IMR-90 (cell line): Measurements from ENCODE around the gene PROKR2. TPM values are rescaled to one million over a fixed set of nuclear protein-coding genes. Genes with fewer than 3 reads are reported as not detected.

Experiments used
- ATAC-seq: fragments of 200-7000 bp; cut with Tn5 transposase; 2 replicates; pipeline ENCODE4 v1.9.1; 2020; ENCODE audit warnings: low read depth, mild to moderate bottlenecking, moderate library complexity
- BruUV-seq: library from RNA; stranded (reverse); fragments of 400-500 nt; replicated peaks from 2 replicates; lab custom pipeline; 2021; lab: Mats Ljungman, UMichigan
- CTCF ChIA-PET: fragments of 300-600 bp; formaldehyde crosslinking; extraction: SDS; loops from one replicate; lab custom pipeline; 2021; ENCODE audit warnings: antibody characterized with exemption; lab: Yijun Ruan, JAX
- POLR2A ChIA-PET: fragments of 300-600 bp; sonication (Branson Sonifier 250); formaldehyde crosslinking; loops from one replicate; lab custom pipeline; 2022; ENCODE audit warnings: antibody characterized with exemption; ENCODE audit not compliant: unreplicated experiment; lab: Charles Lee
- DNase-seq: peaks from one replicate; pipeline ENCODE4 v3.0.0; 2013
- H2AFZ ChIP-seq: replicated peaks from 2 replicates; pipeline ENCODE3; 2013; ENCODE audit warnings: low read length, mild to moderate bottlenecking; ENCODE audit not compliant: poor library complexity
- H2AK5ac ChIP-seq: 2 replicates; pipeline ENCODE4 v1.6.1; 2013; ENCODE audit warnings: low read depth, low read length, inconsistent platforms
- H2AK9ac ChIP-seq: replicated peaks from 2 replicates; pipeline ENCODE3; 2013; ENCODE audit warnings: mild to moderate bottlenecking, low read depth, low read length, moderate library complexity; ENCODE audit not compliant: poor library complexity
- H2BK120ac ChIP-seq: 2 replicates; pipeline ENCODE4 v1.6.1; 2013; ENCODE audit warnings: low read depth, low read length, inconsistent platforms
- H2BK15ac ChIP-seq: 3 replicates; pipeline ENCODE4 v1.6.1; 2013; ENCODE audit warnings: low read depth, low read length, inconsistent platforms
- H2BK20ac ChIP-seq: 2 replicates; pipeline ENCODE4 v1.6.1; 2013; ENCODE audit warnings: low read depth, mild to moderate bottlenecking, inconsistent platforms, low read length, moderate library complexity
- H2BK5ac ChIP-seq: 2 replicates; pipeline ENCODE4 v1.6.1; 2013; ENCODE audit warnings: mild to moderate bottlenecking, low read depth, low read length, inconsistent platforms; ENCODE audit not compliant: poor library complexity, severe bottlenecking
- H3K14ac ChIP-seq: replicated peaks from 2 replicates; pipeline ENCODE4 v1.6.1; 2013; ENCODE audit warnings: low read depth, low read length, inconsistent platforms
- H3K18ac ChIP-seq: 2 replicates; pipeline ENCODE4 v1.6.1; 2013; ENCODE audit warnings: low read depth, low read length, control low read depth
- H3K23ac ChIP-seq: 2 replicates; pipeline ENCODE4 v1.6.1; 2013; ENCODE audit warnings: low read depth, low read length, inconsistent platforms
- H3K27ac ChIP-seq: 2 replicates; pipeline ENCODE4 v1.5.1; 2013; ENCODE audit warnings: mild to moderate bottlenecking, control low read depth, low read length; ENCODE audit not compliant: insufficient read depth
- H3K27me3 ChIP-seq: 2 replicates; pipeline ENCODE4 v1.6.1; 2013; ENCODE audit warnings: low read length; ENCODE audit not compliant: control insufficient read depth, insufficient read depth
- H3K36me3 ChIP-seq: 2 replicates; pipeline ENCODE4 v1.6.1; 2013; ENCODE audit warnings: low read length, mixed read lengths; ENCODE audit not compliant: control insufficient read depth, insufficient read depth
- H3K4ac ChIP-seq: 2 replicates; pipeline ENCODE4 v1.6.1; 2013; ENCODE audit warnings: low read depth, low read length, inconsistent platforms
- H3K4me1 ChIP-seq: 2 replicates; pipeline ENCODE4 v1.6.1; 2013; ENCODE audit warnings: low read length, mixed read lengths; ENCODE audit not compliant: control insufficient read depth, insufficient read depth
- H3K4me2 ChIP-seq: 2 replicates; pipeline ENCODE4 v1.6.1; 2013; ENCODE audit warnings: low read depth, mild to moderate bottlenecking, control low read depth, low read length, moderate library complexity
- H3K4me3 ChIP-seq: 2 replicates; pipeline ENCODE4 v1.5.1; 2013; ENCODE audit warnings: low read depth, mild to moderate bottlenecking, control low read depth, low read length, moderate library complexity; ENCODE audit not compliant: insufficient read depth
- H3K56ac ChIP-seq: 2 replicates; pipeline ENCODE4 v1.6.1; 2013; ENCODE audit warnings: low read length, inconsistent platforms; ENCODE audit not compliant: insufficient read depth; ENCODE audit errors: extremely low read depth
- H3K79me1 ChIP-seq, 2 experiments: 2 replicates each; pipeline ENCODE4 v1.6.1; 2013; ENCODE audit warnings: low read length in 2 of 2, inconsistent platforms in 1 of 2, low read depth in 1 of 2
- H3K9ac ChIP-seq: 2 replicates; pipeline ENCODE4 v1.6.1; 2013; ENCODE audit warnings: low read depth, low read length, control low read depth
- H3K9me1 ChIP-seq: 2 replicates; pipeline ENCODE4 v1.6.1; 2013; ENCODE audit warnings: low read length, inconsistent platforms; ENCODE audit not compliant: insufficient read depth
- H3K9me3 ChIP-seq: 2 replicates; pipeline ENCODE4 v1.6.1; 2013; ENCODE audit warnings: low read length; ENCODE audit not compliant: control insufficient read depth, insufficient read depth
- H4K20me1 ChIP-seq: 2 replicates; pipeline ENCODE4 v1.6.1; 2013; ENCODE audit warnings: low read length, inconsistent platforms; ENCODE audit not compliant: insufficient read depth
- H4K5ac ChIP-seq: 2 replicates; pipeline ENCODE4 v1.6.1; 2013; ENCODE audit warnings: mild to moderate bottlenecking, low read depth, low read length, control low read depth
- H4K8ac ChIP-seq, 2 experiments: 2 replicates each; pipeline ENCODE4 v1.6.1; 2013; ENCODE audit warnings: low read depth in 2 of 2, low read length in 2 of 2, control low read depth in 1 of 2, inconsistent platforms in 1 of 2
- H4K91ac ChIP-seq: 2 replicates; pipeline ENCODE4 v1.6.1; 2013; ENCODE audit warnings: low read depth, low read length, inconsistent platforms; ENCODE audit not compliant: insufficient read depth
- CHD1 ChIP-seq: IDR thresholded peaks from 2 replicates; pipeline ENCODE4 v1.6.1; 2012; ENCODE audit warnings: low read depth, low read length, improper control_type of control experiment
- FOS ChIP-seq: fragments of 150-350 bp; IDR thresholded peaks from 2 replicates; pipeline ENCODE4 v1.6.1; 2016; ENCODE audit warnings: low read depth, low read length
- MAFK ChIP-seq: IDR thresholded peaks from 2 replicates; pipeline ENCODE4 v1.6.1; 2012; ENCODE audit warnings: low read depth, low read length, improper control_type of control experiment
- MAZ ChIP-seq: IDR thresholded peaks from 2 replicates; pipeline ENCODE4 v1.6.1; 2012; ENCODE audit warnings: low read depth, mild to moderate bottlenecking, low read length, improper control_type of control experiment, moderate library complexity, borderline replicate concordance
- MXI1 ChIP-seq: IDR thresholded peaks from 2 replicates; pipeline ENCODE4 v1.6.1; 2012; ENCODE audit warnings: low read depth, mild to moderate bottlenecking, low read length, moderate library complexity, borderline replicate concordance
- NFE2L2 ChIP-seq: fragments of 150-350 bp; IDR thresholded peaks from 2 replicates; pipeline ENCODE4 v1.6.1; 2016; ENCODE audit warnings: low read depth, mild to moderate bottlenecking, low read length
- RAD21 ChIP-seq: IDR thresholded peaks from 2 replicates; pipeline ENCODE4 v1.6.1; 2012; ENCODE audit warnings: low read length, improper control_type of control experiment
- RCOR1 ChIP-seq: IDR thresholded peaks from 2 replicates; pipeline ENCODE4 v1.6.1; 2012; ENCODE audit warnings: mild to moderate bottlenecking, low read length, improper control_type of control experiment; ENCODE audit not compliant: insufficient replicate concordance
- SMC3 ChIP-seq: fragments of 150-350 bp; IDR thresholded peaks from 2 replicates; pipeline ENCODE4 v1.6.1; 2016; ENCODE audit warnings: low read depth, mild to moderate bottlenecking, antibody characterized with exemption, low read length, moderate library complexity
- WGBS, 2 experiments: methylation state at CpG; one replicate each; pipeline versions ENCODE4 v1.1.5 to v1.1.7; 2013; ENCODE audit warnings: missing lambda C conversion rate in 2 of 2; ENCODE audit not compliant: insufficient read length in 1 of 2; ENCODE audit errors: extremely low coverage in 2 of 2; 5-methylcytosine and 5-hydroxymethylcytosine counted together
- dilution Hi-C: fragments of 300-500 bp; cut with HindIII; formaldehyde crosslinking; loops from one replicate; pipeline ENCODE4 v1.14.3; 2018; ENCODE audit warnings: low sequenced_read_pairs; ENCODE audit not compliant: unreplicated experiment
- in situ Hi-C: fragments of 300-500 bp; cut with MboI; formaldehyde crosslinking; loops from 3 replicates; pipeline ENCODE4 v1.14.3; 2019; ENCODE audit warnings: low sequenced_read_pairs, inconsistent platforms, mixed read lengths
- intact Hi-C: fragments of 100-400 bp; cut with micrococcal nuclease; formaldehyde crosslinking; loops from 2 replicates; pipeline ENCODE4 v1.10.0; 2022
- polyA plus RNA-seq, 3 experiments: library from polyadenylated mRNA; depleted of rRNA; stranded (reverse); fragments of >200 nt; gene quantifications; 2 replicates each; pipeline ENCODE4 v1.2.3, GENCODE V29; 2012; ENCODE audit warnings: low replicate concordance in 1 of 3
- total RNA-seq: library from RNA; depleted of rRNA; stranded (reverse); fragments of >200 nt; gene quantifications from 2 replicates; pipeline ENCODE4 v1.2.3, GENCODE V29; 2012
- TF ChIP-seq, protein P1 (sequence below): fragments of 150-350 bp; IDR thresholded peaks from 2 replicates; pipeline ENCODE4 v1.6.1; 2016; ENCODE audit warnings: low read depth, mild to moderate bottlenecking, low read length, moderate library complexity, borderline replicate concordance
- TF ChIP-seq, protein P2 (sequence below): fragments of 150-350 bp; IDR thresholded peaks from 2 replicates; pipeline ENCODE4 v1.6.1; 2017; ENCODE audit warnings: mild to moderate bottlenecking, antibody characterized with exemption, low read length, low read depth
- TF ChIP-seq, protein P3 (sequence below): conservative IDR thresholded peaks from 2 replicates; pipeline ENCODE4 v1.5.1; 2012; ENCODE audit warnings: mild to moderate bottlenecking, low read depth, low read length, improper control_type of control experiment

The PROKR2 gene
- total and polyA plus RNA-seq, 2 of the 4 experiments (the other 2 are of a cell fraction), result not detected

DNA sequence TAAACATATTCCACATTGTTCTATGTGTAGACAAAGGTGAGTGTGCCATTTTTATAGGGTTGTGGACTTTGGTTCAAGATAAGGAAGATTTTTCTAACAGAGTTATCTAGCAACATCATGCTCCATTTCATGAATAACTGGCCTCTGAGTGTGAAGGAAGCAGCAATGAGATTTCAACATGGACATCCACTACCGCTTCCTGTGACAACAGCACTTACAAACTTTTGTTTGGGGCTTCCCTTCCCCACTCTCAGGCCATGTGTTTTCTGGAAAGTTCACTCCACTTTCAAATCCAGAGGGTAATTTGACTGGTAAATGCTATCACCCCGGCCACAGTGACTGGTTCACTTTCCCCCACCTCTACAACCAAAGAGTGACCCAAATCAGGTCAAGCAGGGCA lies 38.1 kb upstream of the PROKR2 start:
- no peak overlapping the region for H2BK15ac ChIP-seq
- H3K9me3 ChIP-seq, result no peaks in the 10 kb centered on the region
- no peaks in the 10 kb centered on the region for H3K27me3 ChIP-seq
- H3K9me1 ChIP-seq, result no peaks in the 10 kb centered on the region
- H3K14ac ChIP-seq, result no peak overlapping the region
- H3K4me3 ChIP-seq, result no peak overlapping the region
- H2BK5ac ChIP-seq, result no peak overlapping the region
- in situ Hi-C loops (no loop called here), dilution Hi-C loops (no loop called here), intact Hi-C loops (no loop called here)
- ChIA-PET POLR2A (no interaction called here), CTCF (no interaction called here)
- H3K79me1 ChIP-seq, result no peaks in the 10 kb centered on the region
- no peak overlapping the region for H4K91ac ChIP-seq
- H2AK9ac ChIP-seq, result no peak overlapping the region
- H3K9ac ChIP-seq, result no peak overlapping the region
- H3K27ac ChIP-seq, result no peak overlapping the region
- no peak for DNase-seq
- H4K20me1 ChIP-seq, result no peaks in the 10 kb centered on the region
- H4K8ac ChIP-seq, result no peak overlapping the region
- no peak overlapping the region for H3K4me2 ChIP-seq
- no peak for TF ChIP-seq MXI1
- TF ChIP-seq, protein P1, sequence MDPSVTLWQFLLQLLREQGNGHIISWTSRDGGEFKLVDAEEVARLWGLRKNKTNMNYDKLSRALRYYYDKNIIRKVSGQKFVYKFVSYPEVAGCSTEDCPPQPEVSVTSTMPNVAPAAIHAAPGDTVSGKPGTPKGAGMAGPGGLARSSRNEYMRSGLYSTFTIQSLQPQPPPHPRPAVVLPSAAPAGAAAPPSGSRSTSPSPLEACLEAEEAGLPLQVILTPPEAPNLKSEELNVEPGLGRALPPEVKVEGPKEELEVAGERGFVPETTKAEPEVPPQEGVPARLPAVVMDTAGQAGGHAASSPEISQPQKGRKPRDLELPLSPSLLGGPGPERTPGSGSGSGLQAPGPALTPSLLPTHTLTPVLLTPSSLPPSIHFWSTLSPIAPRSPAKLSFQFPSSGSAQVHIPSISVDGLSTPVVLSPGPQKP, result no peak
- TF ChIP-seq SMC3, result no peak
- no peak for TF ChIP-seq RCOR1
- TF ChIP-seq, protein P2, sequence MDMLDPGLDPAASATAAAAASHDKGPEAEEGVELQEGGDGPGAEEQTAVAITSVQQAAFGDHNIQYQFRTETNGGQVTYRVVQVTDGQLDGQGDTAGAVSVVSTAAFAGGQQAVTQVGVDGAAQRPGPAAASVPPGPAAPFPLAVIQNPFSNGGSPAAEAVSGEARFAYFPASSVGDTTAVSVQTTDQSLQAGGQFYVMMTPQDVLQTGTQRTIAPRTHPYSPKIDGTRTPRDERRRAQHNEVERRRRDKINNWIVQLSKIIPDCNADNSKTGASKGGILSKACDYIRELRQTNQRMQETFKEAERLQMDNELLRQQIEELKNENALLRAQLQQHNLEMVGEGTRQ, result no peak
- no peak for TF ChIP-seq FOS
- TF ChIP-seq CHD1, result no peak
- no peak for TF ChIP-seq NFE2L2
- no peak for TF ChIP-seq MAFK
- TF ChIP-seq, protein P3, sequence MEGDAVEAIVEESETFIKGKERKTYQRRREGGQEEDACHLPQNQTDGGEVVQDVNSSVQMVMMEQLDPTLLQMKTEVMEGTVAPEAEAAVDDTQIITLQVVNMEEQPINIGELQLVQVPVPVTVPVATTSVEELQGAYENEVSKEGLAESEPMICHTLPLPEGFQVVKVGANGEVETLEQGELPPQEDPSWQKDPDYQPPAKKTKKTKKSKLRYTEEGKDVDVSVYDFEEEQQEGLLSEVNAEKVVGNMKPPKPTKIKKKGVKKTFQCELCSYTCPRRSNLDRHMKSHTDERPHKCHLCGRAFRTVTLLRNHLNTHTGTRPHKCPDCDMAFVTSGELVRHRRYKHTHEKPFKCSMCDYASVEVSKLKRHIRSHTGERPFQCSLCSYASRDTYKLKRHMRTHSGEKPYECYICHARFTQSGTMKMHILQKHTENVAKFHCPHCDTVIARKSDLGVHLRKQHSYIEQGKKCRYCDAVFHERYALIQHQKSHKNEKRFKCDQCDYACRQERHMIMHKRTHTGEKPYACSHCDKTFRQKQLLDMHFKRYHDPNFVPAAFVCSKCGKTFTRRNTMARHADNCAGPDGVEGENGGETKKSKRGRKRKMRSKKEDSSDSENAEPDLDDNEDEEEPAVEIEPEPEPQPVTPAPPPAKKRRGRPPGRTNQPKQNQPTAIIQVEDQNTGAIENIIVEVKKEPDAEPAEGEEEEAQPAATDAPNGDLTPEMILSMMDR, result no peak
- no peak for TF ChIP-seq RAD21
- TF ChIP-seq MAZ, result no peak
- no peak overlapping the region for H3K56ac ChIP-seq
- WGBS, 2 experiments, result no CpG with 5 or more reads among the region's 2 CpGs
- no peak overlapping the region for H2AK5ac ChIP-seq
- H2BK120ac ChIP-seq, result no peak overlapping the region
- H3K36me3 ChIP-seq, result no peaks in the 10 kb centered on the region
- no peak overlapping the region for H3K4ac ChIP-seq
- no peaks in the 10 kb centered on the region for H3K4me1 ChIP-seq
- no peak for ATAC-seq
- no peak overlapping the region for H2BK20ac ChIP-seq
- H3K23ac ChIP-seq, result no peak overlapping the region
- H2AFZ ChIP-seq, result no peak overlapping the region
- no peak overlapping the region for H4K5ac ChIP-seq
- BruUV-seq, result no TSS peak
- no peak overlapping the region for H3K18ac ChIP-seq
